H1 (cell line): ENCODE measurements around the gene FAM83C. TPM values are rescaled to one million over a fixed set of nuclear protein-coding genes. Genes with fewer than 3 reads are reported as not detected.

Experiments used
- HDAC6 ChIP-seq: IDR thresholded peaks from one replicate; pipeline ENCODE4 v1.7.1; 2012; ENCODE audit warnings: low read depth, mild to moderate bottlenecking, inconsistent platforms, low read length, moderate library complexity
- NRF1 ChIP-seq: IDR thresholded peaks from 2 replicates; pipeline ENCODE4 v1.6.1; 2011; ENCODE audit warnings: mild to moderate bottlenecking, low read depth, low read length, improper control_type of control experiment
- SAP30 ChIP-seq: fragments of 300-600 bp; sonication (generic); IDR thresholded peaks from 2 replicates; pipeline ENCODE4 v1.7.1; 2012; ENCODE audit warnings: low read length, moderate library complexity, mild to moderate bottlenecking, inconsistent platforms; ENCODE audit not compliant: insufficient read depth, insufficient replicate concordance
- SRF ChIP-seq: IDR thresholded peaks from 2 replicates; pipeline ENCODE4 v1.6.1; 2011; ENCODE audit warnings: mild to moderate bottlenecking, low read depth, low read length, moderate library complexity
- TAF7 ChIP-seq: optimal IDR thresholded peaks from 2 replicates; pipeline ENCODE3; 2011; ENCODE audit warnings: low read depth, mild to moderate bottlenecking, inconsistent platforms, low read length, moderate library complexity, borderline replicate concordance
- polyA plus RNA-seq, 7 experiments: library from polyadenylated mRNA; depleted of rRNA in 3 of 7; stranded (reverse) in 5 of 7; unstranded in 2 of 7; fragments of >200 nt in 5 of 7; fragments of 200-250 nt in 2 of 7; gene quantifications; 1 replicate in 5 of 7; 2 replicates in 1 of 7; 4 replicates in 1 of 7; pipeline versions ENCODE4 v1.2.1 to v1.2.3, GENCODE V29; 2011 to 2013; ENCODE audit warnings: missing spikeins in 2 of 7, mixed read lengths in 2 of 7
- total RNA-seq: library from RNA; stranded (reverse); fragmentation: NEBNext Ultra II Directional; extraction: Animal tissue kit (Norgen Biotek cat#: 25700); gene quantifications from 2 replicates; pipeline ENCODE4 v1.2.1, GENCODE V29; 2021
- TF ChIP-seq, protein P1 (sequence below): IDR thresholded peaks from 2 replicates; pipeline ENCODE4 v1.6.1; 2012; ENCODE audit warnings: low read length, inconsistent platforms

Gene FAM83C
- total and polyA plus RNA-seq, 2 of the 8 experiments (the other 6 are each of a cell fraction or from before 2014, with no cell fraction given), result not detected

DNA sequence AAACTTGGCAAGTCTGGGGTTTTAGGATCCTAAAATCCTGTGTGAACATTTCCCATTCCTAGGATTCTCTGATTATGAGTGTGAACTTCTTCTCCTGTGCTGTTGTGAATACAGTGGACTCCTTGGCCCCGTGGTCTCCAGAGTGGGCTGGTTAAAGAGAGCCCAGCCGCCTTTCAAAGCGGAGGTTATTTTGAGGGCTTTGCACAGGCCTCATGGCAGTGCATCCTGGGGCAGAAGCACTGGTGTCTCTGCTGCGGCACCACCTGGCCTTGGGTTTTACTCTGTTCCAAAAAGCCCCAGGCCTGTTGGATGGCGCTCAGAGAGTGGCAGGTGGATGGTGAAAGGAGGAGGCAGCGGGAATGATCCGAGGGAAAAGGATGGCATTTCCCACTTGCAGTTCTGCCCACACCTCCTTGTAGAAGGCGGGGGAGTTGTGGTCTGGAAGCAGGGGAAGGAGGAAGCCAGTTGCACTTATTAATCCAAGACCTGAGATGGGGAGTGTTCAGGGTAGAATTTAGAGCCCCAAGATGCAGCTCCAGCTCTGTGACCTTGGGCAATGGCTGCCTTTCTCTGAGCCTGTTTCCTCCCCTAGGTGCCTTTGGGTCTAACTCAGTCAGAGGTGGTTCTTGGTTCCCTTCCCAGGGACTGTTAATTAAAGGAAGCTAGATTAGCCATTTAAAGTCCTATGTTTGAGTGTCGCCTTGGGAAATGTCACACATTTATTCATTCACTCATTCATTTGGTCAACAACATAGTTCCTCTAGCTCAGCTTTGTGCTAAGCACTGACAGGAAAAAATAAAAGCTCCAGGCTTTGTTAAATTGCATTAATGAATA is 43.4 kb downstream of the FAM83C start (continued):
- TF ChIP-seq NRF1 (no peak), SAP30 (no peak), TAF7 (no peak), HDAC6 (no peak), SRF (no peak)
- TF ChIP-seq, protein P1, sequence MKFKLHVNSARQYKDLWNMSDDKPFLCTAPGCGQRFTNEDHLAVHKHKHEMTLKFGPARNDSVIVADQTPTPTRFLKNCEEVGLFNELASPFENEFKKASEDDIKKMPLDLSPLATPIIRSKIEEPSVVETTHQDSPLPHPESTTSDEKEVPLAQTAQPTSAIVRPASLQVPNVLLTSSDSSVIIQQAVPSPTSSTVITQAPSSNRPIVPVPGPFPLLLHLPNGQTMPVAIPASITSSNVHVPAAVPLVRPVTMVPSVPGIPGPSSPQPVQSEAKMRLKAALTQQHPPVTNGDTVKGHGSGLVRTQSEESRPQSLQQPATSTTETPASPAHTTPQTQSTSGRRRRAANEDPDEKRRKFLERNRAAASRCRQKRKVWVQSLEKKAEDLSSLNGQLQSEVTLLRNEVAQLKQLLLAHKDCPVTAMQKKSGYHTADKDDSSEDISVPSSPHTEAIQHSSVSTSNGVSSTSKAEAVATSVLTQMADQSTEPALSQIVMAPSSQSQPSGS, result no peak
- TF ChIP-seq, all 59 proteins: peak for 0
